Colonic mucosa (tissue), 4 donors: Measurements from ENCODE around the gene HIVEP3. TPM values are rescaled to one million over a fixed set of nuclear protein-coding genes. Genes with fewer than 3 reads are reported as not detected.
"Not testable (repeated sequence)": the region's sequence is repeated elsewhere in the genome, so short reads cannot be mapped to it uniquely, and the experiment has no call there.

ENCODE experiments used
- DNase-seq: peaks from one replicate; pipeline ENCODE4 v3.0.0-alpha.2; 2020
- H3K27ac ChIP-seq: fragments of 200-600 bp; one replicate; pipeline ENCODE4 v1.8.0; 2021
- H3K27me3 ChIP-seq: fragments of 200-600 bp; one replicate; pipeline ENCODE4 v1.8.0; 2021
- H3K36me3 ChIP-seq: fragments of 200-600 bp; one replicate; pipeline ENCODE4 v1.8.0; 2021
- H3K4me1 ChIP-seq: fragments of 200-600 bp; one replicate; pipeline ENCODE4 v1.8.0; 2021; ENCODE audit warnings: mild to moderate bottlenecking
- H3K4me3 ChIP-seq: fragments of 200-600 bp; one replicate; pipeline ENCODE4 v1.8.0; 2021
- H3K9ac ChIP-seq, 2 donors: one replicate each; pipeline ENCODE4 v1.7.0; 2013; ENCODE audit warnings: control low read depth in 2 of 2, low read depth in 2 of 2, low read length in 2 of 2
- H3K9me3 ChIP-seq: fragments of 200-600 bp; one replicate; pipeline ENCODE4 v1.8.0; 2021
- CTCF ChIP-seq: fragments of 200-600 bp; IDR thresholded peaks from one replicate; pipeline ENCODE4 v1.8.0; 2022; ENCODE audit warnings: antibody characterized with exemption, mild to moderate bottlenecking
- intact Hi-C: fragments of 100-400 bp; cut with DNase I; formaldehyde crosslinking; loops from one replicate; pipeline ENCODE4 v1.14.1; 2022
- total RNA-seq, 2 donors: library from RNA; stranded (reverse); fragmentation: NEBNext Ultra II Directional in 1 of 2; extraction: Animal tissue kit (Norgen Biotek cat#: 25700) in 1 of 2; gene quantifications; one replicate each; pipeline ENCODE4 v1.2.1, GENCODE V29; 2021
- donor health status: healthy.
- donor health status: DM: no; HTN: no; CAD: no.
- donor health status: DM: no; HTN: no; CAD: no.

Gene HIVEP3
- total RNA-seq, 2 donors from 2014 or later, result 1.9 to 3.3 TPM

GRCh38 chr1:41955461-41956159 lies 36.9 kb upstream of the HIVEP3 start:
- Histone ChIP-seq H3K9me3 (no peaks in the 10 kb centered on the region), H3K36me3 (no peaks in the 10 kb centered on the region), H3K27me3 (no peaks in the 10 kb centered on the region), H3K27ac (no peak overlapping the region), H3K4me1 (no peaks in the 10 kb centered on the region), H3K4me3 (no peak overlapping the region), H3K9ac (no peak overlapping the region)
- no peak for DNase-seq
- intact Hi-C loops, result no loop called here
- no peak for TF ChIP-seq CTCF

- no peak overlapping the region for H3K4me3 ChIP-seq
- H3K27ac ChIP-seq, result no peak overlapping the region
- no peaks in the 10 kb centered on the region for H3K4me1 ChIP-seq
- H3K36me3 ChIP-seq, result no peaks in the 10 kb centered on the region
- TF ChIP-seq CTCF, result no peak
- no peaks in the 10 kb centered on the region for H3K27me3 ChIP-seq
- no peak for DNase-seq
- H3K9ac ChIP-seq, result no peak overlapping the region
- intact Hi-C loops, result no loop called here
- H3K9me3 ChIP-seq, result no peaks in the 10 kb centered on the region
These were observed 35.8 kb upstream of the HIVEP3 start for GRCh38 chr1:41954533-41954944.

- H3K9me3 ChIP-seq, result no peaks in the 10 kb centered on the region
- H3K4me1 ChIP-seq, result no peaks in the 10 kb centered on the region
- no peak for TF ChIP-seq CTCF
- DNase-seq, result no peak
- no peak overlapping the region for H3K27ac ChIP-seq
- H3K27me3 ChIP-seq, result no peaks in the 10 kb centered on the region
- no peak overlapping the region for H3K4me3 ChIP-seq
- no peak overlapping the region for H3K9ac ChIP-seq
- intact Hi-C loops, result no loop called here
- H3K36me3 ChIP-seq, result no peaks in the 10 kb centered on the region
These were observed 34.6 kb upstream of the HIVEP3 start for GRCh38 chr1:41953291-41953690.

GRCh38 chr1:41952208-41952607 lies 33.5 kb upstream of the HIVEP3 start:
- Histone ChIP-seq H3K4me1 (no peaks in the 10 kb centered on the region), H3K4me3 (no peak overlapping the region), H3K36me3 (no peaks in the 10 kb centered on the region), H3K9me3 (no peaks in the 10 kb centered on the region), H3K27me3 (no peaks in the 10 kb centered on the region), H3K27ac (no peak overlapping the region), H3K9ac (no peak overlapping the region)
- no peak for DNase-seq
- no peak for TF ChIP-seq CTCF
- intact Hi-C loops, result no loop called here

- H3K36me3 ChIP-seq, H3K9ac ChIP-seq, H3K9me3 ChIP-seq, H3K27me3 ChIP-seq, intact Hi-C loops, H3K27ac ChIP-seq, DNase-seq, H3K4me1 ChIP-seq, H3K4me3 ChIP-seq: not testable (repeated sequence)
These were observed 32.8 kb upstream of the HIVEP3 start for GRCh38 chr1:41951492-41951891.

GRCh38 chr1:41950820-41951219 lies 32.1 kb upstream of the HIVEP3 start:
- intact Hi-C loops, result no loop called here
- H3K27me3 ChIP-seq, result no peaks in the 10 kb centered on the region
- no peak overlapping the region for H3K27ac ChIP-seq
- no peak overlapping the region for H3K9ac ChIP-seq
- H3K4me3 ChIP-seq, result no peak overlapping the region
- H3K9me3 ChIP-seq, result no peaks in the 10 kb centered on the region
- no peak for DNase-seq
- no peaks in the 10 kb centered on the region for H3K4me1 ChIP-seq
- TF ChIP-seq CTCF, result no peak
- no peaks in the 10 kb centered on the region for H3K36me3 ChIP-seq

GRCh38 chr1:41945946-41946345 lies 27.2 kb upstream of the HIVEP3 start:
- H3K36me3 ChIP-seq, H3K9ac ChIP-seq, H3K9me3 ChIP-seq, H3K4me1 ChIP-seq, DNase-seq, H3K27ac ChIP-seq, intact Hi-C loops, H3K4me3 ChIP-seq, H3K27me3 ChIP-seq: not testable (repeated sequence)
